K562 (cell line): ENCODE measurements around the gene TRNAU1AP. TPM values are rescaled to one million over a fixed set of nuclear protein-coding genes. Genes with fewer than 3 reads are reported as not detected.
A peak's percentile ranks its signal among the peaks of the same experiment; 100 is the strongest.

Experiments used
- ATAC-seq: fragments of 200-7000 bp; cut with Tn5 transposase; 3 replicates; pipeline ENCODE4 v1.9.1; 2020; ENCODE audit warnings: moderate library complexity
- BruUV-seq: library from RNA; stranded (reverse); fragments of 400-500 nt; replicated peaks from 2 replicates; lab custom pipeline; 2021; lab: Mats Ljungman, UMichigan
- CTCF ChIA-PET: fragments of 300-600 bp; formaldehyde crosslinking; extraction: SDS; loops from one replicate; lab custom pipeline; 2021; ENCODE audit warnings: low intra/inter-chr PET ratio; lab: Yijun Ruan, JAX
- POLR2A ChIA-PET: fragments of 300-600, 350-650 bp; sonication (Branson Sonifier 250); formaldehyde crosslinking; extraction: SDS; loops from one replicate; lab custom pipeline; 2021; ENCODE audit warnings: antibody characterized with exemption, inconsistent platforms; lab: Yijun Ruan, JAX
- DNase-seq, 4 experiments: peaks; one replicate each; pipeline versions ENCODE4 v3.0.0 to v3.0.0-alpha.2; 2011 to 2018; ENCODE audit warnings: low spot score in 3 of 4, mixed read lengths in 3 of 4; ENCODE audit errors: extremely low read depth in 1 of 4
- FAIRE-seq: peaks from 2 replicates; lab custom pipeline; 2011; peaks lifted over from hg19 to GRCh38; lab: Jason Lieb, UNC
- H2AFZ ChIP-seq: 2 replicates; pipeline ENCODE4 v1.6.0; 2011; ENCODE audit warnings: low read depth, low read length, control low read depth, inconsistent platforms
- H3K27ac ChIP-seq: fragments of 200-600 bp; 3 replicates; pipeline ENCODE4 v1.8.0; 2011; ENCODE audit warnings: low read depth, mild to moderate bottlenecking, control low read depth, inconsistent platforms, low read length, moderate library complexity, mixed read lengths; ENCODE audit errors: extremely low read depth
- H3K27me3 ChIP-seq, 2 experiments: fragments of 300-600 bp in 1 of 2; 2 replicates in 1 of 2; 3 replicates in 1 of 2; pipeline versions ENCODE4 v1.6.0 to v1.8.0; 2011; ENCODE audit warnings: inconsistent platforms in 2 of 2, low read length in 2 of 2, mild to moderate bottlenecking in 1 of 2, mixed read lengths in 1 of 2, moderate library complexity in 1 of 2; ENCODE audit not compliant: control insufficient read depth in 2 of 2, insufficient read depth in 2 of 2
- H3K36me3 ChIP-seq: fragments of 300-600 bp; 3 replicates; pipeline ENCODE4 v1.8.0; 2011; ENCODE audit warnings: mild to moderate bottlenecking, low read length, inconsistent platforms; ENCODE audit not compliant: control insufficient read depth, insufficient read depth
- H3K4me1 ChIP-seq, 2 experiments: fragments of 200-600 bp in 1 of 2; replicated peaks in 1 of 2; 2 replicates in 1 of 2; 3 replicates in 1 of 2; pipeline versions ENCODE4 v1.5.1 to v1.8.0; 2011; ENCODE audit warnings: inconsistent platforms in 2 of 2, low read length in 2 of 2, mild to moderate bottlenecking in 1 of 2, mixed read lengths in 1 of 2, moderate library complexity in 1 of 2; ENCODE audit not compliant: control insufficient read depth in 2 of 2, insufficient read depth in 2 of 2
- H3K4me2 ChIP-seq: 2 replicates; pipeline ENCODE4 v1.6.1; 2011; ENCODE audit warnings: low read length, control low read depth, inconsistent platforms, mixed read lengths; ENCODE audit not compliant: insufficient read depth
- H3K4me3 ChIP-seq: fragments of 200-600 bp; sonication (generic), shearing (Covaris generic); 2 replicates; pipeline ENCODE4 v1.5.1; 2016; ENCODE audit warnings: control low read depth, inconsistent platforms
- H3K79me2 ChIP-seq: fragments of 200-600 bp; 3 replicates; pipeline ENCODE4 v1.8.0; 2011; ENCODE audit warnings: low read length, inconsistent platforms; ENCODE audit not compliant: control insufficient read depth, insufficient read depth
- H3K9ac ChIP-seq, 2 experiments: 2 replicates each; pipeline versions ENCODE4 v1.6.0 to v1.6.1; 2011; ENCODE audit warnings: low read depth in 2 of 2, low read length in 2 of 2, control low read depth in 1 of 2, inconsistent platforms in 1 of 2, mild to moderate bottlenecking in 1 of 2, mixed read lengths in 1 of 2; ENCODE audit not compliant: insufficient read depth in 1 of 2
- H3K9me1 ChIP-seq: one replicate; pipeline ENCODE4 v1.6.0; 2011; ENCODE audit warnings: inconsistent platforms, mild to moderate bottlenecking, low read length, moderate library complexity; ENCODE audit not compliant: control insufficient read depth, insufficient read depth
- H3K9me3 ChIP-seq: replicated peaks from 2 replicates; pipeline ENCODE4 v1.5.1; 2011; ENCODE audit warnings: low read depth, low read length, inconsistent platforms; ENCODE audit not compliant: control insufficient read depth, insufficient read depth
- H4K20me1 ChIP-seq: replicated peaks from 2 replicates; pipeline ENCODE4 v1.6.1; 2011; ENCODE audit warnings: low read length, inconsistent platforms, mixed read lengths; ENCODE audit not compliant: control insufficient read depth, insufficient read depth
- DDX20 ChIP-seq: fragments of 450-650 bp; IDR thresholded peaks from 2 replicates; pipeline ENCODE4 v1.6.1; 2016; ENCODE audit warnings: missing genetic modification characterization, low read depth, mild to moderate bottlenecking, missing compliant biosample characterization, moderate library complexity
- E2F3 ChIP-seq: fragments of 250-450 bp; sonication (Bioruptor Pico); IDR thresholded peaks from 2 replicates; pipeline ENCODE4 v1.4.0; 2020; ENCODE audit warnings: mild to moderate bottlenecking
- HDAC3 ChIP-seq: fragments of 450-650 bp; IDR thresholded peaks from 2 replicates; pipeline ENCODE4 v1.6.1; 2018; ENCODE audit warnings: borderline replicate concordance, mild to moderate bottlenecking, moderate library complexity; ENCODE audit not compliant: partially characterized antibody
- L3MBTL2 ChIP-seq: fragments of 450-650 bp; IDR thresholded peaks from 2 replicates; pipeline ENCODE4 v1.6.1; 2016; ENCODE audit warnings: mild to moderate bottlenecking, moderate library complexity
- POLR2AphosphoS2 ChIP-seq: IDR thresholded peaks from 2 replicates; pipeline ENCODE4 v1.6.1; 2012; ENCODE audit warnings: low read length, improper control_type of control experiment
- SMC3 ChIP-seq: conservative IDR thresholded peaks from 2 replicates; pipeline ENCODE4 v1.6.1; 2011; ENCODE audit warnings: low read depth, low read length, improper control_type of control experiment; ENCODE audit not compliant: insufficient read depth
- TBP ChIP-seq: optimal IDR thresholded peaks from 2 replicates; pipeline ENCODE3; 2011; ENCODE audit warnings: low read depth, low read length, improper control_type of control experiment
- TEAD4 ChIP-seq, 2 experiments: sonication (generic) in 1 of 2; formaldehyde crosslinking in 1 of 2; IDR thresholded peaks; 2 replicates each; pipeline versions ENCODE4 v1.6.1 to v1.8.0; 2012 to 2022; ENCODE audit warnings: borderline replicate concordance in 1 of 2, inconsistent platforms in 1 of 2, low read length in 1 of 2, mild to moderate bottlenecking in 1 of 2, missing genetic modification reagents in 1 of 2
- ZNF699 ChIP-seq: fragments of 250-450 bp; sonication (Bioruptor Pico); IDR thresholded peaks from 2 replicates; pipeline ENCODE4 v1.8.0; 2021; ENCODE audit warnings: mild to moderate bottlenecking, moderate library complexity; ENCODE audit not compliant: insufficient replicate concordance
- WGBS: fragments of 100-300 bp; shearing (Covaris generic); methylation state at CpG from one replicate; pipeline ENCODE4 v1.1.6; 2016; ENCODE audit warnings: low coverage, mixed read lengths; ENCODE audit not compliant: insufficient coverage; ENCODE audit errors: missing lambda C conversion rate; 5-methylcytosine and 5-hydroxymethylcytosine counted together
- in situ Hi-C: fragments of 300-500 bp; cut with MboI; formaldehyde crosslinking; loops from 4 replicates; pipeline ENCODE4 v1.15.0; 2018; ENCODE audit warnings: inconsistent platforms, mixed read lengths
- intact Hi-C: fragments of 100-400 bp; cut with micrococcal nuclease; formaldehyde crosslinking; loops from 2 replicates; pipeline ENCODE4 v1.14.2; 2022
- polyA plus RNA-seq, 8 experiments: library from polyadenylated mRNA; depleted of rRNA in 4 of 8; stranded (reverse) in 5 of 8; unstranded in 3 of 8; fragments of >200 nt; fragmentation: Nextera tagmentation in 2 of 8; fragmentation: Illumina TruSeq in 1 of 8; extraction: Ambion mirVana in 2 of 8; extraction: Trizol in 1 of 8; gene quantifications; 2 replicates each; pipeline versions ENCODE4 v1.2.1 to v1.2.3, GENCODE V29; 2011 to 2014; ENCODE audit warnings: inconsistent platforms in 1 of 8, missing spikeins in 1 of 8
- total RNA-seq, 7 experiments: library from RNA; depleted of rRNA in 6 of 7; stranded (reverse); fragments of >200 nt in 6 of 7; fragmentation: Illumina TruSeq in 2 of 7; extraction: Trizol in 2 of 7; gene quantifications; 2 replicates each; pipeline versions ENCODE4 v1.2.1 to v1.2.3, GENCODE V29; 2011 to 2021; ENCODE audit warnings: low replicate concordance in 1 of 7
- TF ChIP-seq, protein P1 (sequence below): IDR thresholded peaks from 2 replicates; pipeline ENCODE4 v1.6.1; 2011; ENCODE audit warnings: borderline replicate concordance, low read depth, mild to moderate bottlenecking, moderate library complexity, low read length; ENCODE audit not compliant: insufficient read depth, poor library complexity, severe bottlenecking
- TF ChIP-seq, protein P2 (sequence below), 2 experiments: fragments of 450-650 bp; IDR thresholded peaks; 2 replicates each; pipeline ENCODE4 v1.6.1; 2018; ENCODE audit warnings: mild to moderate bottlenecking in 2 of 2, low read depth in 1 of 2; ENCODE audit not compliant: partially characterized antibody in 2 of 2
- TF ChIP-seq, protein P3 (sequence below): sonication (generic); formaldehyde crosslinking; IDR thresholded peaks from 2 replicates; pipeline ENCODE4 v1.8.0; 2023; ENCODE audit warnings: mild to moderate bottlenecking, missing genetic modification reagents
- TF ChIP-seq, protein P4 (sequence below): fragments of 250-450 bp; sonication (Bioruptor Pico); IDR thresholded peaks from 2 replicates; pipeline ENCODE4 v1.4.0; 2020

TRNAU1AP gene
- total and polyA plus RNA-seq, 9 of the 15 experiments (the other 6 are each of a cell fraction or from before 2014, with no cell fraction given), result 34.9 to 110 (median 46.3) TPM

DNA sequence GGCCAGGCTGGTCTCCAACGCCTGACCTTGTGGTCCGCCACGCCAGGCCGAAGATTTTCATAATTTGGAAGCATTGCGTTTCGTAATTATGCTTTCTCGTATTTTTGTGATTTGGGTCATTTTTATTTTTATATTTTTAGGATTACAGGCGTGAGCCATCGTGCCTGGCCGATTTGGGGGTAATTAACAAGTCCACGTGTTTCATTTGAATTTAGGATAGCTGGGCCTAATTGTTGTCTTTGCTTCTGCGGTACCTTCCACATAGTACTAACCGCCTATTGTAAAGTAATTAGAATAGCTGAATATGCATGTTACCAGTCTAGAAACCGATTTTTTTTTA is 46.0 kb upstream of the TRNAU1AP start:
- peaks cover 3% of the 10 kb centered on the region for H3K9me1 ChIP-seq
- peaks cover 28% of the 10 kb centered on the region for H4K20me1 ChIP-seq
- DNase-seq (no peak), ATAC-seq (no peak), FAIRE-seq (no peak)
- peaks cover 3 to 21% of the 10 kb centered on the region in 2 experiments; a peak in 3 of 5 replicates for H3K4me1 ChIP-seq
- H3K36me3 ChIP-seq, result peaks cover 53% of the 10 kb centered on the region
- intact Hi-C loops (no loop called here), in situ Hi-C loops (no loop called here)
- no peaks in the 10 kb centered on the region for H3K27me3 ChIP-seq
- POLR2A ChIA-PET, result interaction anchor here (0.6 to 13.0 kb wide), 41 partner anchors 13 to 664 kb away, joined by 3 to 201 read pairs (median 5); partner anchors contain the start of genes ATP5IF1, EYA3, MED18 and RNU11
- H3K4me3 ChIP-seq, result peak overlapping the region; percentile 87
- CTCF ChIA-PET, result no interaction called here
- H3K9ac ChIP-seq, result peak overlapping the region; percentile 97 to 100
- no peaks in the 10 kb centered on the region; the same call in 1 of the 2 replicates for H3K9me3 ChIP-seq
- WGBS, result under 1% methylated on average over 14 of the region's 14 CpGs
- no peak overlapping the region for H2AFZ ChIP-seq
- BruUV-seq, result no TSS peak
- peaks cover 73% of the 10 kb centered on the region for H3K79me2 ChIP-seq
- peak overlapping the region; percentile 94 for H3K27ac ChIP-seq
- peak overlapping the region; percentile 99 for H3K4me2 ChIP-seq
- TF ChIP-seq DDX20 (no peak), ZNF699 (CRISPR knock-in tag) (no peak), E2F3 (CRISPR knock-in tag) (no peak), POLR2AphosphoS2 (peak; percentile 74; the same call in 1 of the 2 replicates), SMC3 (0 out of 2 replicates have a peak, but pooled peaks have one; percentile 1), TEAD4 (IDR thresholded peaks at IDR 0.05; ENCODE audit: low read length) (no peak), TEAD4 (CRISPR knock-in tag; IDR thresholded peaks at IDR 0.05; ENCODE audit: borderline replicate concordance) (no peak), TBP (no peak), L3MBTL2 (no peak), HDAC3 (peak; percentile 20)
- TF ChIP-seq, protein P1, sequence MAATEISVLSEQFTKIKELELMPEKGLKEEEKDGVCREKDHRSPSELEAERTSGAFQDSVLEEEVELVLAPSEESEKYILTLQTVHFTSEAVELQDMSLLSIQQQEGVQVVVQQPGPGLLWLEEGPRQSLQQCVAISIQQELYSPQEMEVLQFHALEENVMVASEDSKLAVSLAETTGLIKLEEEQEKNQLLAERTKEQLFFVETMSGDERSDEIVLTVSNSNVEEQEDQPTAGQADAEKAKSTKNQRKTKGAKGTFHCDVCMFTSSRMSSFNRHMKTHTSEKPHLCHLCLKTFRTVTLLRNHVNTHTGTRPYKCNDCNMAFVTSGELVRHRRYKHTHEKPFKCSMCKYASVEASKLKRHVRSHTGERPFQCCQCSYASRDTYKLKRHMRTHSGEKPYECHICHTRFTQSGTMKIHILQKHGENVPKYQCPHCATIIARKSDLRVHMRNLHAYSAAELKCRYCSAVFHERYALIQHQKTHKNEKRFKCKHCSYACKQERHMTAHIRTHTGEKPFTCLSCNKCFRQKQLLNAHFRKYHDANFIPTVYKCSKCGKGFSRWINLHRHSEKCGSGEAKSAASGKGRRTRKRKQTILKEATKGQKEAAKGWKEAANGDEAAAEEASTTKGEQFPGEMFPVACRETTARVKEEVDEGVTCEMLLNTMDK, result no peak
- TF ChIP-seq, protein P2, sequence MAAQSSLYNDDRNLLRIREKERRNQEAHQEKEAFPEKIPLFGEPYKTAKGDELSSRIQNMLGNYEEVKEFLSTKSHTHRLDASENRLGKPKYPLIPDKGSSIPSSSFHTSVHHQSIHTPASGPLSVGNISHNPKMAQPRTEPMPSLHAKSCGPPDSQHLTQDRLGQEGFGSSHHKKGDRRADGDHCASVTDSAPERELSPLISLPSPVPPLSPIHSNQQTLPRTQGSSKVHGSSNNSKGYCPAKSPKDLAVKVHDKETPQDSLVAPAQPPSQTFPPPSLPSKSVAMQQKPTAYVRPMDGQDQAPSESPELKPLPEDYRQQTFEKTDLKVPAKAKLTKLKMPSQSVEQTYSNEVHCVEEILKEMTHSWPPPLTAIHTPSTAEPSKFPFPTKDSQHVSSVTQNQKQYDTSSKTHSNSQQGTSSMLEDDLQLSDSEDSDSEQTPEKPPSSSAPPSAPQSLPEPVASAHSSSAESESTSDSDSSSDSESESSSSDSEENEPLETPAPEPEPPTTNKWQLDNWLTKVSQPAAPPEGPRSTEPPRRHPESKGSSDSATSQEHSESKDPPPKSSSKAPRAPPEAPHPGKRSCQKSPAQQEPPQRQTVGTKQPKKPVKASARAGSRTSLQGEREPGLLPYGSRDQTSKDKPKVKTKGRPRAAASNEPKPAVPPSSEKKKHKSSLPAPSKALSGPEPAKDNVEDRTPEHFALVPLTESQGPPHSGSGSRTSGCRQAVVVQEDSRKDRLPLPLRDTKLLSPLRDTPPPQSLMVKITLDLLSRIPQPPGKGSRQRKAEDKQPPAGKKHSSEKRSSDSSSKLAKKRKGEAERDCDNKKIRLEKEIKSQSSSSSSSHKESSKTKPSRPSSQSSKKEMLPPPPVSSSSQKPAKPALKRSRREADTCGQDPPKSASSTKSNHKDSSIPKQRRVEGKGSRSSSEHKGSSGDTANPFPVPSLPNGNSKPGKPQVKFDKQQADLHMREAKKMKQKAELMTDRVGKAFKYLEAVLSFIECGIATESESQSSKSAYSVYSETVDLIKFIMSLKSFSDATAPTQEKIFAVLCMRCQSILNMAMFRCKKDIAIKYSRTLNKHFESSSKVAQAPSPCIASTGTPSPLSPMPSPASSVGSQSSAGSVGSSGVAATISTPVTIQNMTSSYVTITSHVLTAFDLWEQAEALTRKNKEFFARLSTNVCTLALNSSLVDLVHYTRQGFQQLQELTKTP (IDR thresholded peaks at IDR 0.05; ENCODE audit: low read depth in 1 of 2, partially characterized antibody in 2 of 2), result peak; percentile 31 to 67
- TF ChIP-seq, protein P3, sequence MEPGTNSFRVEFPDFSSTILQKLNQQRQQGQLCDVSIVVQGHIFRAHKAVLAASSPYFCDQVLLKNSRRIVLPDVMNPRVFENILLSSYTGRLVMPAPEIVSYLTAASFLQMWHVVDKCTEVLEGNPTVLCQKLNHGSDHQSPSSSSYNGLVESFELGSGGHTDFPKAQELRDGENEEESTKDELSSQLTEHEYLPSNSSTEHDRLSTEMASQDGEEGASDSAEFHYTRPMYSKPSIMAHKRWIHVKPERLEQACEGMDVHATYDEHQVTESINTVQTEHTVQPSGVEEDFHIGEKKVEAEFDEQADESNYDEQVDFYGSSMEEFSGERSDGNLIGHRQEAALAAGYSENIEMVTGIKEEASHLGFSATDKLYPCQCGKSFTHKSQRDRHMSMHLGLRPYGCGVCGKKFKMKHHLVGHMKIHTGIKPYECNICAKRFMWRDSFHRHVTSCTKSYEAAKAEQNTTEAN (CRISPR knock-in tag), result no peak
- TF ChIP-seq, protein P4, sequence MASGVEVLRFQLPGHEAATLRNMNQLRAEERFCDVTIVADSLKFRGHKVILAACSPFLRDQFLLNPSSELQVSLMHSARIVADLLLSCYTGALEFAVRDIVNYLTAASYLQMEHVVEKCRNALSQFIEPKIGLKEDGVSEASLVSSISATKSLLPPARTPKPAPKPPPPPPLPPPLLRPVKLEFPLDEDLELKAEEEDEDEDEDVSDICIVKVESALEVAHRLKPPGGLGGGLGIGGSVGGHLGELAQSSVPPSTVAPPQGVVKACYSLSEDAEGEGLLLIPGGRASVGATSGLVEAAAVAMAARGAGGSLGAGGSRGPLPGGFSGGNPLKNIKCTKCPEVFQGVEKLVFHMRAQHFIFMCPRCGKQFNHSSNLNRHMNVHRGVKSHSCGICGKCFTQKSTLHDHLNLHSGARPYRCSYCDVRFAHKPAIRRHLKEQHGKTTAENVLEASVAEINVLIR (CRISPR knock-in tag), result no peak
